SJSA1 (cell line): ENCODE data around the gene MYO18A. TPM values are rescaled to one million over a fixed set of nuclear protein-coding genes. Genes with fewer than 3 reads are reported as not detected.
A peak's percentile ranks its signal among the peaks of the same experiment; 100 is the strongest.
"Not testable (repeated sequence)": the region's sequence is repeated elsewhere in the genome, so short reads cannot be mapped to it uniquely, and the experiment has no call there.

ENCODE experiments used
- DNase-seq, 2 experiments: peaks; one replicate each; pipeline ENCODE4 v3.0.0-alpha.2; 2015 to 2020; ENCODE audit warnings: low spot score in 2 of 2, low read depth in 1 of 2
- H3K27ac ChIP-seq: fragments of 250-450 bp; sonication (Bioruptor Pico); 2 replicates; pipeline ENCODE4 v1.5.1; 2020; ENCODE audit warnings: mild to moderate bottlenecking, moderate library complexity
- H3K27me3 ChIP-seq: fragments of 250-450 bp; sonication (Bioruptor Pico); replicated peaks from 2 replicates; pipeline ENCODE4 v1.5.1; 2020; ENCODE audit warnings: mild to moderate bottlenecking, moderate library complexity
- H3K36me3 ChIP-seq: fragments of 250-450 bp; sonication (Bioruptor Pico); 2 replicates; pipeline ENCODE4 v1.5.1; 2020; ENCODE audit warnings: mild to moderate bottlenecking
- H3K4me1 ChIP-seq: fragments of 250-450 bp; sonication (Bioruptor Pico); replicated peaks from 2 replicates; pipeline ENCODE4 v1.6.1; 2021; ENCODE audit warnings: mild to moderate bottlenecking
- H3K4me3 ChIP-seq: fragments of 250-450 bp; sonication (Bioruptor Pico); 2 replicates; pipeline ENCODE4 v1.5.1; 2020; ENCODE audit warnings: mild to moderate bottlenecking
- H3K9me3 ChIP-seq: fragments of 250-450 bp; sonication (Bioruptor Pico); replicated peaks from 2 replicates; pipeline ENCODE4 v1.5.1; 2020; ENCODE audit warnings: mild to moderate bottlenecking
- total RNA-seq: library from RNA; depleted of rRNA; stranded (reverse); fragments of >200 nt; shearing (Covaris generic); gene quantifications from 2 replicates; pipeline ENCODE4 v1.2.3, GENCODE V29; 2014

MYO18A gene
- total RNA-seq, 1 experiment from 2014 or later: 13.4 TPM

DNA sequence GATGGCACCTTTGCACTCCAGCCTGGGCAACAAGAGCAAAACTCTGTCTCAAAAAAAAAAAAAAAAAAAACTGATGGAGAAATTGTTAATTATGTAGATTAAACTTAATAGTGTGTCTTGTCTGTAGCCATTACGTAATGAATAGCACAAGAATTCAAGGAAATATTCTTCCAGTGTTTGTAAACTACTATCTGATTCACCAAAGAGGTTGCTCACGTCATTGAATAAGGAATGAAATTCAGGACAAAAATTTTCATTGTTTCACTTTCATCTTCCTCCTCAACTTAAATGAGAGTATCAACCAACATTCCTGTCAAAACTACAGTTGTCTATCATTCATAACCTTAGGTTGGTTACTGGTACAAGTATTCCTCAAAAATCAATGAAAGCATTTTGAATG, 30.7 kb upstream of the MYO18A start:
- Histone ChIP-seq H3K27me3 (no peaks in the 10 kb centered on the region), H3K4me3 (no peak overlapping the region), H3K9me3 (no peaks in the 10 kb centered on the region), H3K27ac (no peak overlapping the region), H3K4me1 (no peaks in the 10 kb centered on the region), H3K36me3 (no peaks in the 10 kb centered on the region)
- peak in 1 of 2 experiments; percentile 9 for DNase-seq

DNA sequence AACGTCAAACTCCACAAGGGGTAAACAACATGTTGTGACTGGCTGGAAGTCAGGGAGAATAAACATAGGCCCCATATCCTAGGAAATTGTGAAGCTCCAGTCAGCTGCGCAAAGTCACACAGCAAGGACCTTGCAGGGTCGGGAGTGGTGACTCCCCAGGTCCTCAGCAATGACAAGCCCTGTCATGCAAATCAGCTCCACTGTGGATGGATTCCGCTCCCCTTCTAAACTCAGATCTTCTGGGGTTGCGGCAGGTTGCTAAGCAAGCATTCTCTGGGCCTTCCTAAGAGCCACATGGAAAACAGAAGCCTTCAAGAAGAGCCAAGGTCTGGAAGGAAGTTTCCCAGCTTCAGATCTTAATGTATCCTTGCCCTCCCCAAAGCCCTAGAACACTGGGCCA, 28.9 kb upstream of the MYO18A start:
- Histone ChIP-seq H3K36me3 (no peaks in the 10 kb centered on the region), H3K9me3 (no peaks in the 10 kb centered on the region), H3K27me3 (no peaks in the 10 kb centered on the region), H3K4me1 (no peaks in the 10 kb centered on the region), H3K4me3 (no peak overlapping the region), H3K27ac (no peak overlapping the region)
- DNase-seq: no peak

GRCh38 chr17:29207975-29208374, 27.8 kb upstream of the MYO18A start:
- no peaks in the 10 kb centered on the region for H3K9me3 ChIP-seq
- no peak overlapping the region for H3K4me3 ChIP-seq
- no peak for DNase-seq
- no peak overlapping the region for H3K27ac ChIP-seq
- H3K27me3 ChIP-seq: no peaks in the 10 kb centered on the region
- no peaks in the 10 kb centered on the region for H3K36me3 ChIP-seq
- no peaks in the 10 kb centered on the region for H3K4me1 ChIP-seq

GRCh38 chr17:29205047-29205446, 24.8 kb upstream of the MYO18A start:
- no peak overlapping the region for H3K27ac ChIP-seq
- DNase-seq: no peak
- H3K4me3 ChIP-seq: no peak overlapping the region
- no peaks in the 10 kb centered on the region for H3K4me1 ChIP-seq
- H3K27me3 ChIP-seq: no peaks in the 10 kb centered on the region
- no peaks in the 10 kb centered on the region for H3K9me3 ChIP-seq
- no peaks in the 10 kb centered on the region for H3K36me3 ChIP-seq

DNA sequence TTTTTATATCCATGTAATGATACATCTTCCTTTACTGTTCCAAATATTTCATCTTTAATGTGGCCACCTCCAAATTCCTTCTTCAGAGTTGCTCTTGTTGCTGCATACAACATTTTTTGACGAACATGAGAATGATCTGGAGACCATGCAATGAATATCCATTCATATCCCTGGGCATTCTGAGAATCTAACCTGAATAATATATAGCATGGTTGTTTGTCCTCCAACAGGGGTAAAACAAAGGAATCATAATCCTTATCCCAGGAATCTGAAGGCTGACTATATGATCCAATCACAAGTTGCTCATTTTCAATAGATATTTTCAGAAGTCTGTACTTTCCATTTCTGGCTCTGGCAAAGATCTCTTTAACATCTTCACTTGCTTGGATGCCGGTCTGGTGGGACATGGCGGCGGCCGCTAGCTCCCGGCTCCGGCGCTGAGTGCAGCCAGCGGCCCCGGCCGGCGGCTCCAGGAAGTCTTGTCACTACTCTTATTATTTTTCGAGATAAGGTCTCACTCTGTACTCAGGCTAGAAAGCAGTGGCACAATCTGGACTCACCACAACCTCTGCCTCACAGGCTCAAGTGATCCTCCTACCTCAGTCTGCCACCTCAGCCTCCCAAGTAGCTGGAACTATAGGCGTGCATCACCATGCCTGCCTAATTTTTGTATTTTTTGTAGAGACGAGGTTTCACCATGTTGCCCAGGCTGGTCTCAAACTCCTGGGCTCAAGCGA, 24.0 kb upstream of the MYO18A start:
- H3K4me3 ChIP-seq, DNase-seq, H3K36me3 ChIP-seq, H3K9me3 ChIP-seq, H3K4me1 ChIP-seq, H3K27me3 ChIP-seq, H3K27ac ChIP-seq: not testable (repeated sequence)

DNA sequence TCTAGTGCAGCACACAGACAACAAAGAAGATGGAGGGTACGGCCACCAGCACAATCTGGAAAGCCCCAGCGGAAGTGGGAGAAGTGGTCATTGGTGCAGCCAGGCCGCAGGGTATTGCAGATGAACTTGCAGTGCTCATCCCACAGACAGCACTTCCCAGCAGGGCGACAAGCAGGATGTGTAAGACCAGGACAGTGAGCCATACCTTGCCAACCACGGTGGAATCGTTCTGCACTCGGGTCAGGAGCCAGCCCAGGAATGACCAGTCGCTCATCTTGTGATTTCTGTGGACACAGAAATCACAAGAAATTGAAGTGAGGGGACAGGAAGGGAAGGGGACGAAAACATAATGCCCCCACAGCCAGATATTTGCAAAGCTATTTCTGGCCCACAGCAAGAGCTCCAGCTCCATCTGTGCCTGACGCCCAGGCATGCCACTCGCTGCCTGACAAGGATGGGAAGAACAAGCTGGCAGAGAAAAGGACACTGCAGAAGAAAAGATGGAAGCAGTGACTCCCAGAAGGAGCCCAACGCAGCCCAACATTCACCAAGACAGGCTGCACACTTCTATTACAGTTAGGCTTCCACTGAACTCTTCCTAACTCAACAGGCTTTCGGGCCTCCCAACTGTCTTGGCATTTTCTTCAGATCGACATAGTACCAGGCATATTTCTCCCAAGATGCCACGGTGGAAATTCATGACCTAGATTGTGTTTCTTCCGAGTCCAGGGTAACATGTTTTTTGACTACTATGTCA, 17.5 kb upstream of the MYO18A start:
- Histone ChIP-seq H3K4me1 (no peaks in the 10 kb centered on the region; the same call in 1 of the 2 replicates), H3K9me3 (no peaks in the 10 kb centered on the region), H3K27me3 (no peaks in the 10 kb centered on the region), H3K4me3 (no peak overlapping the region), H3K27ac (no peak overlapping the region), H3K36me3 (no peaks in the 10 kb centered on the region)
- DNase-seq: no peak

GRCh38 chr17:29196769-29197515, 16.7 kb upstream of the MYO18A start:
- no peak overlapping the region for H3K27ac ChIP-seq
- no peak for DNase-seq

DNA sequence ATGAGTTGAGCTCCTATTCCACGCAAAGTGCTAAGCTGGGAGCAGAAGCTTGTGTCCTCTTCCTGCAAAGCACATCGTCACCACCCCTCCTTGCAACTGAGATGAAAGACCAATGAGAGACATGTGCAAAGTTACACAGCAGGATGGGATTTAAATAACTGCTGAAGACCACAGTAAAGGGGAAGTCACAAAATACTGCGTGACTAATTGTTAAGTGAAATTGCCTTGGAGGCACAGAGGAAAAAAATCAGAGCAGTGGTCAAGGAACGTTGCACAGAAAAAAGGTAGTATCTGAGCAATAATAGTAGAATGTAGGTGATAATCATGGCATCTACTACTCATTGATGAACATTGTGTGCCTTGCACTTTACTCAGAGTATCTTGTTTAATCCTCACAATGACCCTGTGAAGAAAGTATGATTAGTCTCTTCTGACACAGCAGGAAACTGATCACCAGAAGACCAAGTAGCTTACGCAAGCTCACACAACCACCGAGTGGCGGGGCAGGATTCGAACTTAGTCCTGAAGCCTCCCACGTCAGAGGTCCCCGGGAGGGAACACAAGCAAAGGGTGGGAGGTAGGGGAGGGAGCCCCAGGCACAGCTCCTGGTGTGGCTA, 15.4 kb upstream of the MYO18A start:
- Histone ChIP-seq H3K9me3 (no peaks in the 10 kb centered on the region), H3K4me3 (no peak overlapping the region), H3K4me1 (no peaks in the 10 kb centered on the region; the same call in 1 of the 2 replicates), H3K27ac (no peak overlapping the region), H3K36me3 (no peaks in the 10 kb centered on the region), H3K27me3 (no peaks in the 10 kb centered on the region)
- DNase-seq: no peak

More at GRCh38 chr17:29196769-29197515, 16.7 kb upstream of the MYO18A start:
- no peak overlapping the region for H3K4me3 ChIP-seq
- no peaks in the 10 kb centered on the region for H3K9me3 ChIP-seq
- no peaks in the 10 kb centered on the region for H3K36me3 ChIP-seq
- no peaks in the 10 kb centered on the region for H3K27me3 ChIP-seq
- no peaks in the 10 kb centered on the region; the same call in 1 of the 2 replicates for H3K4me1 ChIP-seq

- H3K27ac ChIP-seq: no peak overlapping the region
These were observed 14.5 kb upstream of the MYO18A start for GRCh38 chr17:29194669-29195068.

GRCh38 chr17:29193146-29193545, 12.9 kb upstream of the MYO18A start:
- Histone ChIP-seq H3K27ac (no peak overlapping the region), H3K9me3 (no peaks in the 10 kb centered on the region), H3K4me1 (no peaks in the 10 kb centered on the region; the same call in 1 of the 2 replicates), H3K27me3 (no peaks in the 10 kb centered on the region), H3K4me3 (no peak overlapping the region), H3K36me3 (no peaks in the 10 kb centered on the region)
- no peak for DNase-seq

More at GRCh38 chr17:29194669-29195068, 14.5 kb upstream of the MYO18A start:
- H3K4me1 ChIP-seq: no peaks in the 10 kb centered on the region; the same call in 1 of the 2 replicates
- no peak overlapping the region for H3K4me3 ChIP-seq
- no peaks in the 10 kb centered on the region for H3K27me3 ChIP-seq
- H3K9me3 ChIP-seq: no peaks in the 10 kb centered on the region
- H3K36me3 ChIP-seq: no peaks in the 10 kb centered on the region
- no peak for DNase-seq

GRCh38 chr17:29190592-29191207, 10.5 kb upstream of the MYO18A start:
- Histone ChIP-seq H3K4me1 (no peaks in the 10 kb centered on the region; the same call in 1 of the 2 replicates), H3K36me3 (no peaks in the 10 kb centered on the region), H3K27me3 (no peaks in the 10 kb centered on the region), H3K27ac (no peak overlapping the region), H3K9me3 (no peaks in the 10 kb centered on the region), H3K4me3 (no peak overlapping the region)
- no peak for DNase-seq

- H3K27ac ChIP-seq: no peak overlapping the region
- no peak for DNase-seq
- no peaks in the 10 kb centered on the region for H3K27me3 ChIP-seq
- no peak overlapping the region for H3K4me3 ChIP-seq
- H3K4me1 ChIP-seq: no peaks in the 10 kb centered on the region
- no peaks in the 10 kb centered on the region for H3K9me3 ChIP-seq
- no peaks in the 10 kb centered on the region for H3K36me3 ChIP-seq
These were observed 9.8 kb upstream of the MYO18A start for GRCh38 chr17:29190039-29190438.

GRCh38 chr17:29189355-29189754, 9.2 kb upstream of the MYO18A start:
- Histone ChIP-seq H3K9me3 (no peaks in the 10 kb centered on the region), H3K27me3 (no peaks in the 10 kb centered on the region), H3K27ac (no peak overlapping the region), H3K4me1 (no peaks in the 10 kb centered on the region), H3K4me3 (no peak overlapping the region), H3K36me3 (no peaks in the 10 kb centered on the region)
- no peak for DNase-seq
